ENCODE measurements around the gene OR9Q1.
"Not testable (repeated sequence)": the region's sequence is repeated elsewhere in the genome, so short reads cannot be mapped to it uniquely, and the experiment has no call there.

OR9Q1 gene

DNA sequence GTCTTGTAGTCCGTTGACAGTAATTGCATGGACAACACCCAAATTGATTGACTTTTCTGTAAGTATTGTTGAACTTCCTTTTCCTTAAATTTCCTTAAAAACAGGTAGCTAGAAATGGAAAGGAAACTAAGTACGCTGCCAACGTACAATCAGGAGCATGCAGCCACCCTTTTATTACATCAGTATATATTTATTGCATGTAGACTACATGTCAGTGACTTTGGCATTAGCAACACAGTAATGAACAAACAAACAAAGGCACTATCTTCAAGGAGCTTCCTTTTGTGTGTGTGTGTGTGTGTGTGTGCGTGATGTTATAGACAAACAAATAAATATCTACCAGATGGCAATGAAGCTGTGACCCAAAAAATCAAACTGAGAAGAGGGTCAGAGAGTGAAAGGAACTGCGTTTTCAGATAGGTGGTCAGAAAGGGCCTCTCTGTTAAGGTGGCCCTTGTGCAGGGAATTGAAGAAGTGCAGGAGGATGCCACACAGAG, at the start of gene OR9Q1:
Gene OR9Q1, plus strand, starts transcription at position 447 of the 497 bp plus-strand sequence. CDS start 155,564 bp downstream, outside the sequence.
- DNase-seq (ENCODE audit: low spot score) = no peak

GRCh38 chr11:57974132-57974531, 49.5 kb upstream of the OR9Q1 start:
- DNase-seq (ENCODE audit: low spot score) = no peak

DNA sequence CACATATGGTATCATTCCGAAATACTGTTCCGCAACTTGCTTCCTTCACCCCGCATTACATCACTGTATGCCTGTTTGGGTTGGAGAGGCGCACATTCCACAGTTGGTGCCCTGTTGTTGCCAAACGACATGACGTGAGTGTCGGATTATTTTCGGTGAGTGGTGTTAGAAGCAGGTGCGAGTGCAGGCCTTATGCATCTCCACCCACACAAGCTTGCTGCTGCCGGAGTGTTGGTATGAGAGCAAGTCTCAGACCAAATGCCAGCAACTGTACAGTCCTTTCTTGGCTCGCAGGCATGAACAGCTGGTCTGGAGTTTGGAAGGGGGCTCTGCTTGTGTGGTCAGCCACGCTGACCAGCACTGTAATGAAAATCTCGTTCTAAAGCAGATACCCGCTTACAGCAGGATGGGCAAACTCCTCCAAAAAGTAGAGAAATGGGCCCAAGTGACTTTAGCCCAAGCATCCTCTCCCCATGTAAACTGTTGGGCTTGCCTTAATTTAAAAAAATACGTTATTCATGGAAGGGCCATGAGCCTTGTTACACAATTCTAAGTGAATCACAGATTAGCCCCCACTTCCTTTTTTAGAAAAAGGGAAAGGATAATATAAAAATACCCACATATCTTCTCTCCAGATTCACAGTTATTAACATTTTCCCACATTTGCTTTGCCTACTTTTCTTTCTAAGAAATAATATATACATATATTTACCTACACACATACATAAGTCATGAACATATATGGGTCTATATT, 48.7 kb upstream of the OR9Q1 start:
- no peak for DNase-seq (ENCODE audit: low spot score)

DNA sequence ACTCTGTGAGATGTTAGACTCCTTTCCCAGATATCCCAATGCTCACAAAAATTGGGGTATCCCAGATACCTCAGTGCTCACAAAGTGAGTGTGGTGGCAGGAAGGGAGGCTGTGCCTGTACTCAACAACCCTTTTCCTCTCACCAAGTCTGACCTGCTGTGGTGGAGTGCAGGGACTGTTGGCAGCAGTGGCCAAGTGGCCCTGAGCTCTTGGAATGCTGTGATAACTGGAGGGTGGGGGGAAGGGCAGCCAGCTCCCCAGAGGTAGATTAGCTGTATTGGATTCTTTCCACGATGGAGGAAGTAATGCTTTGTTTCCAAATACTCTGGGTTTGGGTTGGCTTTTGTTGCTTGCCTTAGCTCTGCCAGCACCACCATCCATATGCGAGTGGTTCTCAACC, 46.0 kb upstream of the OR9Q1 start:
- no peak for DNase-seq (ENCODE audit: low spot score)

- DNase-seq (ENCODE audit: low spot score) = no peak
Measured at GRCh38 chr11:57978686-57979531, 44.8 kb upstream of the OR9Q1 start.

GRCh38 chr11:57979532-57980079, 44.1 kb upstream of the OR9Q1 start:
- no peak for DNase-seq (ENCODE audit: low spot score)

DNA sequence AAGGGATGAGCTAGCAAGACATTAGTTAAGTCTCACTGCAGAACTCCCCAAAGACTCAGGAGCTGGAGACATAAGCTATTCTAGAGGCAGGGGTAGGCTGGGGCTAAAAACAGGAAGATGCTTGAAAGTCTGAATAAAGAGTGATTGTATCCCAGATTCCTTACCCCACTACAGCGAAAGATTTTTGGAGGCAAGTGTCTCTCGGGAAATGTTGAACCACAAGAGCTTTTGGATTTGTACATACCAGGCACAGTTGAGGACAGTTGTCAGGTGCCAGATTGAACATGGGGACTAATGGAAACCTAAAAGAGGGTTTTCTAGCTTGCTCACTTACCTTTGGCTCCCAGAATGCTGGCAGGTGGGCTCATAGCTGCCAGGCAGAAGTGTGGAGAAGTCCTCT, 43.5 kb upstream of the OR9Q1 start:
- no peak for DNase-seq (ENCODE audit: low spot score)

- no peak for DNase-seq (ENCODE audit: low spot score)
Measured at GRCh38 chr11:57981536-57981935, 42.1 kb upstream of the OR9Q1 start.

DNA sequence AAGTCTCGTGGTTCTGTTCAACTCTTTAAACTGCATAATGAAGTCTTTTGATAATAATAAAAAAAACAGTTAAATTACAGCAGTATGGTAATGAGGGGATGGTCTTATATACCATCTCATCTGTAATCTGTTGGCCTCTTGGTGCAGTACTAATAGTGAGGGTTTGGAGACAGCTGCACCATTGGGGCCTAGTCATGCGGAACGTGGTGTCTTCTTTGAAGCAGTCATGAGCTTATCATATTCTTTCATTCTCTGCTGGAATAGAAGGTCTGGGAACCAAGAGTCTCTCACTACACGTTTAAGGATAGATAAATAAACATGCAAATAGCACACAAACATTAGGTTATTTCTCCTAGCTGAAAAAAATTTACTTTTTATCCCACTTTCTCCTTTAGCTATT, 40.9 kb upstream of the OR9Q1 start:
- DNase-seq (ENCODE audit: low spot score) = no peak

DNA sequence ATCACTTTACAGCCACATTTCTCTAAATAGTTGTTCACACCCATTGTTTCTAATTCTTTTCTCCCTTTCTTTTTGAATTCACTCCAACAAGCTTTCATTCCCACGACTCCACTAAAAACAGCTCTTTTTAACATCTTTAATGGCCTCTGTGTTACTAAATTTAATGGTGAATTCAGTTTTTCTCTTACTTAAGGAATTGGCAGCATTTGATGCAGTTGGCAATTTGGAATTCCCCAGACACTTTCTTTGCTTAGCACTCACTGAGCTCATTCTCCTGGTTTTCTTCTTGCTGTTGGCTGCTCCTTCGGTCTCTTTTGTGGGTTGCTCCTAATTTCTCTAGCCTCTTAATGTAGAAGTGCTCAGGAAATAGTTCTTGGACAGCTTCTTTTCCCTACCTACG, 40.5 kb upstream of the OR9Q1 start:
- DNase-seq (ENCODE audit: low spot score) = no peak

- DNase-seq (ENCODE audit: low spot score) = not testable (repeated sequence)
Measured at GRCh38 chr11:57999523-57999922, 24.2 kb upstream of the OR9Q1 start.

- not testable (repeated sequence) for DNase-seq (ENCODE audit: low spot score)
Measured at GRCh38 chr11:58000021-58000420, 23.7 kb upstream of the OR9Q1 start.

GRCh38 chr11:58000699-58001098, 23.0 kb upstream of the OR9Q1 start:
- no peak for DNase-seq (ENCODE audit: low spot score)

DNA sequence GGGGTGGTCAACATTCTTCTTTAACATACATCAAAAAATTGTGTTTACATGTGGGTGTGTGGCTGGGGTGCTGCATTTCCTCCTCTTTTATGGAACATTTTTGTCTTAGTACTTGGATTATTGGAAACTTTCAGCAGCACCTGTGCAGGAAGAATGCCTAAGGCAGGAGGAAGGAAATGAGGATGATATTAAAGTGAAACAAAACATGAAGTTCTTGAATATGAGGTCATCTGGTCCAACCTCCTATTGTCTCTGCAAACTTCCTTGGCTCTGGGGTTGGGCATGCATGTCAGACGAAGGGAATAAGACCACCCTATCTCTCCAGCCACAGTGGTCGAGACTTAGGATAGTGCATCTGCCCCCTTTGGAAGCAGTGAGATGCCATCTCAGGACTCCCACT, 20.6 kb upstream of the OR9Q1 start:
- no peak for DNase-seq (ENCODE audit: low spot score)

DNA sequence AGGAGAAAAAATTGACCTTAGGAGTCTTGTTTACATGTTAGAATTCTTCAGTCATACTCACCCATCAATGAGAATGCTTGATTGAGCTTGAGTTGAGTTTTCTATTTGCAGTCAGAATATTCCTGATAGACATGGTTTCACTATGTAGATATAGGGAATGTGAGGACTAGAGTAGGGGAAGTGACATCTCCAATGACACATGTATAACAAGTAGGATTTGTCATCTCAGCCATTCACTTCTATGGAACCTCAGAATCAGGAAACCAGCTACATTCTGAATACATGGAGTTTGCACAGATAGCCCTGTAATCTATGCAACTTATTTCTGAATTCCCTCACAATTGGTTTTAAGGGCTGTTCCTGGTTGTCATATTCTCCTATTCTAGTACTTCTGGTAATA, 20.1 kb upstream of the OR9Q1 start:
- no peak for DNase-seq (ENCODE audit: low spot score)

DNA sequence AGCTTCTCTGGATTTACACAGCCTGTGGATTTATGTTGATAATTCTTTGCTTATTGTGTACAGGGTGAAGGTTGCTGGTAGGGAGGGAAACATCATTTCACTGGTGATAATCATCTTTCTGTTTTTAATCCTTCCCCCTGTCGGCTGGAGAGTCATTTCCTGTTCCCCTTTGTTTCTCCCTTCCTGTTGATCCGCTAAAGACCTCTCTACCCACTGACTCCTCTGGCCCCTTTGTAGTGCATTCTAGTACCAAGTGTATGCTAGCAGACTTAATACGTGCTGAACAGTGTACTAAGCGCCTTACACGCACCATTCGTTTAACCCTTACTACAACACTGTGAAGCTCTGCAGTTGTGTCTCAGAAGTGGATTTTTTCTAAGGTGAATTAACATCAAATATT, 19.0 kb upstream of the OR9Q1 start:
- DNase-seq (ENCODE audit: low spot score) = no peak

DNA sequence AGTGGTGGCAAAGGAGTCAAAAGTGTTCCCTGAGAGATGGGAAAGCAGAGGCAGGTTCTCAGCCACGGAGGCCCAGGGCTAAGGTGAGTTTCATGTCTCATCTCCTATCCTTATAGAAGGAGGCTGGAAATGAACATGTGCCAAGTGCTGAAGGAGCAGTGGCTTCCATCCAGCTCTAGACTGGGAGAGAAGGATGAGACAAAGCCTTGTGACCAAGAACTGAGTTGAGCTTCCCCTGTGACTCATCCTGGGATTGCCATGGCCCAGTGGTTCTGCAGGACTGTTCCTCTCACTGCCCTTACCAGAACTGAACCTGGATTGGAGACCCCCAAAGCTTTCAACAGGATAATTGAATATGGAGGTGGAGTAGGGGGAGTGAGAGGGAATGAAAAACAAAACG, 16.7 kb upstream of the OR9Q1 start:
- peak; percentile 23 for DNase-seq (ENCODE audit: low spot score)

DNA sequence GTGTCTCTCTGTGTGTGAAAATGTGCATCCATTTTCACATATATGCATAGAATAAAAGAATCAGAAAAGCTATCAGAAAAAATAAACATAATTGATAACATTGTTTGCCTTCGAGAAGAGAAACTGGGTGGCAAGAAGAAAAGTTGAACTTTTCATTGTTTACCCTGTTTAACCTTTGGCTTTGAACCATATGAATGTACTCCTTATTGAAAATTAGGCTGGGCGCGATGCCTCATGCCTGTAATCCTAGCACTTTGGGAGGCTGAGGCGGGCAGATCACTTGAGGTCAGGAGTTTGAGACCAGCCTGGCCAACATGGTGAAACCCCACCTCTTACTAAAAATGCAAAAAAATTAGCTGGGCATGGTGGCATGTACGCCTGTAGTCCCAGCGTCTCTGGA, 11.9 kb upstream of the OR9Q1 start:
- no peak for DNase-seq (ENCODE audit: low spot score)

DNA sequence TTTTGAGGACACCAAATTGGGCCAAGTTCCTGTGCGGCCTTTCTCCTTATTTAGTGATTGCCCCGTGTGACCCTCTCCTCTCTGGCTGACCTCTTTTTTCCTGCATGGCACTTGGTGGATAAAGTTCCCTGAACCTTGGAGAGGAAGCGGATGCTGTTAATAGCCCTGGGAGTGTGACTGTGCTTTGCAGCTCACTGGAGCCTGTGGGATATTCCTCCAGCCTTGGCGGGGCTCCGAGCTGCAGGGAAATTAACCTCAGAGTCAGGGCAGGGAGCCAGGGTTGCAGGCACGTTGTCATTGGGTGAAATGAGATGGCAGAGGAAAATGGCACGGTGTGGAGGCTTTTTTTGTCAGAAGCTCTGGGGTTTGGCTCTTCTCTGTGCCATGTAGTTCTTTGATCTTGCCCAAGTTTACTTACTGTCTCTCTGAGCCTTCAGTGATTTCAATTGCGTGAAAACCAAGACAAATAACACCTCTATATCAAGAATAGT, 965 bp downstream of the OR9Q1 start:
- peak; percentile 49 for DNase-seq (ENCODE audit: low spot score)

- DNase-seq (ENCODE audit: low spot score) = no peak
Measured at GRCh38 chr11:58027341-58027740, 3.7 kb downstream of the OR9Q1 start.

DNA sequence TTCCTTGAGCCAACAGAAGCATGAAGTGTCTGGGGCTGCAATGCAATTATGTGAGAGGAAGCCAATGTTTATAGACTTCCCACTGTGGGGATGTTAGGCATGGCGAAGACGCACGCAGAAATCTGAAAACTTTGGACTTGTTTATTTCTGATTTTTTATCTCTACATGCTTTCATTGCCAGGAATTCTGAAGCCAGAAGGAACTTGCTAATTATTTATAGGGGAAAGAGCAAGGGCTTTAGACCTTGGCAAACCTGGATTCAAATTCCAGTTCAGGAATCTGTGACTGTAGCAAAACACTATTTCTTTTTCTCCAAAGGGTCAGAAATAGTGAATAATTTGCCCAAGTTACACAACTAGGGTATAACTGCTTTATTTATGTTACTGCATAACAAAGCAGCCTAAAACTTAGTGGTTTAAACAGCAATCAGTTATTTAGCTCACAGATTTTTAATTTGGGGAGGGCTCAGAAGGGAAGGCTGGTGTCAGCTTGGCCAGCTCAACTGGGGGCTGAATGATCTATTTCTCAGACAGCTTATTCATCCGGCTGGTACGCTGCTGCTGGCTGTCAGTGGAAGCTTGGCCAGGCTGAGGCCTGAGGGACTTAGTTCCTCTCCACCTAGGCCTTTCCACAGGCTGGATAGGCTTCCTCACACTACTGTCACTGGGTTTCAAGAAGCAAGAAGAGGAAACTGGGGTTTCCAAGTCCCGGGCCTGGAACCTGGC, 5.2 kb downstream of the OR9Q1 start:
- no peak for DNase-seq (ENCODE audit: low spot score)

- no peak for DNase-seq (ENCODE audit: low spot score)
Measured at GRCh38 chr11:58030653-58031052, 7.0 kb downstream of the OR9Q1 start, which contains the start of gene OR6Q1. Gene OR6Q1, plus strand, starts transcription at chr11:58030953. Its CDS starts 0 bp downstream, at chr11:58030953.

Data from AG08395 (cell line).